ENCODE data around the gene MRPS7.

The MRPS7 gene

GRCh38 chr17:75265614-75266315, 4.1 kb downstream of the MRPS7 start:
- Histone ChIP-seq H3K4me2 (ENCODE audit: low read depth, low read length, poor library complexity, severe bottlenecking) (no peak overlapping the region), H3K36me3 (ENCODE audit: insufficient read depth, low read length) (peaks cover 16% of the 10 kb centered on the region; the same call in 1 of the 2 replicates), H3K4me3 (ENCODE audit: low read length, poor library complexity, severe bottlenecking) (no peak overlapping the region), H4K20me1 (ENCODE audit: insufficient read depth, low read length, poor library complexity, severe bottlenecking) (peaks cover 4% of the 10 kb centered on the region), H3K9me3 (ENCODE audit: insufficient read depth, low read depth, low read length) (no peaks in the 10 kb centered on the region), H3K9me2 (replicated peaks; ENCODE audit: low read depth, low read length) (no peaks in the 10 kb centered on the region), H2AFZ (ENCODE audit: low read length) (no peak overlapping the region), H3F3A (ENCODE audit: low read depth) (no peaks in the 10 kb centered on the region), H3K79me2 (ENCODE audit: insufficient read depth, low read length) (peaks cover 41% of the 10 kb centered on the region), H3K27me3 (ENCODE audit: insufficient read depth, low read length, poor library complexity, severe bottlenecking) (no peaks in the 10 kb centered on the region), H3K9ac (ENCODE audit: low read depth, low read length, poor library complexity, severe bottlenecking) (no peak overlapping the region), H3K4me1 (ENCODE audit: insufficient read depth, low read length, poor library complexity, severe bottlenecking) (peaks cover 22% of the 10 kb centered on the region)
- TF ChIP-seq EZH2phosphoT487 (IDR thresholded peaks at IDR 0.05; ENCODE audit: borderline replicate concordance) (no peak), CTCF (conservative IDR thresholded peaks at IDR 0.05; ENCODE audit: low read length) (no peak)

GRCh38 chr17:75266316-75267152, 4.9 kb downstream of the MRPS7 start:
- Histone ChIP-seq H3K4me2 (ENCODE audit: low read depth, low read length, poor library complexity, severe bottlenecking) (no peak overlapping the region), H3F3A (ENCODE audit: low read depth) (no peaks in the 10 kb centered on the region), H3K9ac (ENCODE audit: low read depth, low read length, poor library complexity, severe bottlenecking) (no peak overlapping the region), H2AFZ (ENCODE audit: low read length) (no peak overlapping the region), H4K20me1 (ENCODE audit: insufficient read depth, low read length, poor library complexity, severe bottlenecking) (no peaks in the 10 kb centered on the region), H3K27me3 (ENCODE audit: insufficient read depth, low read length, poor library complexity, severe bottlenecking) (no peaks in the 10 kb centered on the region), H3K4me3 (ENCODE audit: low read length, poor library complexity, severe bottlenecking) (no peak overlapping the region), H3K36me3 (ENCODE audit: insufficient read depth, low read length) (peaks cover 16% of the 10 kb centered on the region; the same call in 1 of the 2 replicates), H3K9me2 (replicated peaks; ENCODE audit: low read depth, low read length) (no peaks in the 10 kb centered on the region), H3K9me3 (ENCODE audit: insufficient read depth, low read depth, low read length) (no peaks in the 10 kb centered on the region), H3K4me1 (ENCODE audit: insufficient read depth, low read length, poor library complexity, severe bottlenecking) (peaks cover 21% of the 10 kb centered on the region), H3K79me2 (ENCODE audit: insufficient read depth, low read length) (peaks cover 37% of the 10 kb centered on the region)
- TF ChIP-seq CTCF (conservative IDR thresholded peaks at IDR 0.05; ENCODE audit: low read length) (no peak), EZH2phosphoT487 (IDR thresholded peaks at IDR 0.05; ENCODE audit: borderline replicate concordance) (no peak)

GRCh38 chr17:75267153-75267410, 5.4 kb downstream of the MRPS7 start:
- no peaks in the 10 kb centered on the region for H3K9me3 ChIP-seq (ENCODE audit: insufficient read depth, low read depth, low read length)
- H2AFZ ChIP-seq (ENCODE audit: low read length), result no peak overlapping the region
- no peaks in the 10 kb centered on the region for H3F3A ChIP-seq (ENCODE audit: low read depth)
- peaks cover 23% of the 10 kb centered on the region for H3K4me1 ChIP-seq (ENCODE audit: insufficient read depth, low read length, poor library complexity, severe bottlenecking)
- H3K79me2 ChIP-seq (ENCODE audit: insufficient read depth, low read length), result peaks cover 39% of the 10 kb centered on the region
- no peaks in the 10 kb centered on the region for H4K20me1 ChIP-seq (ENCODE audit: insufficient read depth, low read length, poor library complexity, severe bottlenecking)
- H3K36me3 ChIP-seq (ENCODE audit: insufficient read depth, low read length), result peaks cover 16% of the 10 kb centered on the region; the same call in 1 of the 2 replicates
- H3K27me3 ChIP-seq (ENCODE audit: insufficient read depth, low read length, poor library complexity, severe bottlenecking), result no peaks in the 10 kb centered on the region
- no peak overlapping the region for H3K4me2 ChIP-seq (ENCODE audit: low read depth, low read length, poor library complexity, severe bottlenecking)
- TF ChIP-seq EZH2phosphoT487 (IDR thresholded peaks at IDR 0.05; ENCODE audit: borderline replicate concordance) (no peak), CTCF (conservative IDR thresholded peaks at IDR 0.05; ENCODE audit: low read length) (no peak)
- H3K4me3 ChIP-seq (ENCODE audit: low read length, poor library complexity, severe bottlenecking), result no peak overlapping the region
- no peak overlapping the region for H3K9ac ChIP-seq (ENCODE audit: low read depth, low read length, poor library complexity, severe bottlenecking)
- H3K9me2 ChIP-seq (replicated peaks; ENCODE audit: low read depth, low read length), result no peaks in the 10 kb centered on the region
